ENCODE measurements around the gene EFCAB6. TPM values are rescaled to one million over a fixed set of nuclear protein-coding genes. Genes with fewer than 3 reads are reported as not detected.

The EFCAB6 gene
- total RNA-seq, 1 donor from 2014 or later = 1.8 TPM

DNA sequence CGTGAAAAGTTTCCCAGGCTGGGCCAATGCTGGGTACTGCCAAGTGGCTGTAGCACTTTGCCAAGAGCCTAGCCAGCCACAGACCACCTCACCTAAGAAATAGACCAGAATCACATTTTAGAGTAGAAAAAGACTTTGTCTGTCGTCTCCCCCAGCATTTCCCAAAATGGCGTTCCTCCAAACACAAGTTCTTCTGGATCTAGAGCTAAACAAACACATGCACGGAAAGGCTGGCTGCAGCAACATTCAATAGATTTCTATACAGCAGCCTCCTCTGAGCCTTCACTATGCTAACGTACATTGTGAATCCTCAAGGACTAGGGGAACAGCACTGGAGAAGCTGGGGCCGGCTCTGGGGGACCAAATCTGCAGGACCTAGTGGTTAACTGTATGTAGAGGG is 65.0 kb downstream of the EFCAB6 start:
- no peak overlapping the region for H3K27ac ChIP-seq (replicated peaks)
- H3K9me3 ChIP-seq (replicated peaks) = no peaks in the 10 kb centered on the region
- H3K27me3 ChIP-seq (ENCODE audit: low read depth) = peaks cover 9% of the 10 kb centered on the region
- H3K4me1 ChIP-seq = no peaks in the 10 kb centered on the region
- no peak for DNase-seq
- H3K36me3 ChIP-seq = no peaks in the 10 kb centered on the region
- intact Hi-C loops (cut with micrococcal nuclease) = no loop called here
- no peak overlapping the region for H3K4me3 ChIP-seq
- TF ChIP-seq, protein P1, sequence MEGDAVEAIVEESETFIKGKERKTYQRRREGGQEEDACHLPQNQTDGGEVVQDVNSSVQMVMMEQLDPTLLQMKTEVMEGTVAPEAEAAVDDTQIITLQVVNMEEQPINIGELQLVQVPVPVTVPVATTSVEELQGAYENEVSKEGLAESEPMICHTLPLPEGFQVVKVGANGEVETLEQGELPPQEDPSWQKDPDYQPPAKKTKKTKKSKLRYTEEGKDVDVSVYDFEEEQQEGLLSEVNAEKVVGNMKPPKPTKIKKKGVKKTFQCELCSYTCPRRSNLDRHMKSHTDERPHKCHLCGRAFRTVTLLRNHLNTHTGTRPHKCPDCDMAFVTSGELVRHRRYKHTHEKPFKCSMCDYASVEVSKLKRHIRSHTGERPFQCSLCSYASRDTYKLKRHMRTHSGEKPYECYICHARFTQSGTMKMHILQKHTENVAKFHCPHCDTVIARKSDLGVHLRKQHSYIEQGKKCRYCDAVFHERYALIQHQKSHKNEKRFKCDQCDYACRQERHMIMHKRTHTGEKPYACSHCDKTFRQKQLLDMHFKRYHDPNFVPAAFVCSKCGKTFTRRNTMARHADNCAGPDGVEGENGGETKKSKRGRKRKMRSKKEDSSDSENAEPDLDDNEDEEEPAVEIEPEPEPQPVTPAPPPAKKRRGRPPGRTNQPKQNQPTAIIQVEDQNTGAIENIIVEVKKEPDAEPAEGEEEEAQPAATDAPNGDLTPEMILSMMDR (IDR thresholded peaks at IDR 0.05; ENCODE audit: borderline replicate concordance) = no peak

DNA sequence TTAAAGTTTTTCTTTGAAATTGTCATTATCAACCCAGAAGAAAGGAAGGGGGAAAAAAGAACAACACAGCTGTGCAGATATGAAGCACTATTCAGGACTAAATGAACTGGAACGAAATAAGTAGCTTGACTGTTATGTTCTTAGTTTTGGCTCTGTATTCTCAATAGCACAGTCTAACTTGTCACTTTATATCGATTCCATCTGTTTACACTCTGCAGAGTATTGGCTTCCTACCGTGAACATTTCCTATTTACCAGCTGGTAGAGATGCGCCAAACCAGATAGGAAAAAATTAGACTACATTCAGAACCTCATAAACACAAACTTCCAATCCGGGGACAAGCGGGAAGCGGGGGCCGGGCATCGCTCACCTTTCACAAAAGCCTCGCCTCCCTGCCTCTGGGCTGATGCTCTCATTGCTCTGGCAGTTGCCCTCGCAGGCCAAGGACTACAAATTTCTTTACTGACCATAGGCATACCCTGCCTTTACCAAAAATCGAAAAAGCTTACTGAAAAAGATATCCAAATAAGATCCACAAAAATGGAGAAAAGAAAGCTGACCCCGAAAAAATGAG is 66.2 kb downstream of the EFCAB6 start:
- H3K36me3 ChIP-seq = no peaks in the 10 kb centered on the region
- H3K4me1 ChIP-seq = peaks cover 10% of the 10 kb centered on the region
- no peak overlapping the region for H3K27ac ChIP-seq (replicated peaks)
- DNase-seq = no peak
- peaks cover 14% of the 10 kb centered on the region for H3K27me3 ChIP-seq (ENCODE audit: low read depth)
- TF ChIP-seq, protein P1 (IDR thresholded peaks at IDR 0.05; ENCODE audit: borderline replicate concordance) = no peak
- H3K4me3 ChIP-seq = no peak overlapping the region
- intact Hi-C loops (cut with micrococcal nuclease) = no loop called here
- H3K9me3 ChIP-seq (replicated peaks) = no peaks in the 10 kb centered on the region

DNA sequence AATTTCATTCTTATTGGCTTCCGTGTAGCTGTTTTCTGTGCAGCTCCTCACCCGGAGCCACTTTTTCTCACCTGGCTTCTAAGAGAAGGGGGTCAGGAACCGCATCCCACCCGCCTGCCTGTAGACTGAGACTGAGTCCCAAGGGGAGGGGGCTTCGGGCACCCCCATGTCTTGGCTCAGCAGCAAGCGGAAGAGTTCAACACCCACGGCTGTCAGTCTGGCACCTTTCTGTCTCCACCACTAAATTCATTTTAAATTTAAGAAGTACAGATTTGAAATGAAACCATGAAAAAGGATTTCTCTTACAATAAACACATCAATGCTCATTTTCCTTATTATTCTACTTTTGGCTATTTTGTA is 66.7 kb downstream of the EFCAB6 start:
- no peak overlapping the region for H3K27ac ChIP-seq (replicated peaks)
- intact Hi-C loops (cut with micrococcal nuclease) = no loop called here

DNA sequence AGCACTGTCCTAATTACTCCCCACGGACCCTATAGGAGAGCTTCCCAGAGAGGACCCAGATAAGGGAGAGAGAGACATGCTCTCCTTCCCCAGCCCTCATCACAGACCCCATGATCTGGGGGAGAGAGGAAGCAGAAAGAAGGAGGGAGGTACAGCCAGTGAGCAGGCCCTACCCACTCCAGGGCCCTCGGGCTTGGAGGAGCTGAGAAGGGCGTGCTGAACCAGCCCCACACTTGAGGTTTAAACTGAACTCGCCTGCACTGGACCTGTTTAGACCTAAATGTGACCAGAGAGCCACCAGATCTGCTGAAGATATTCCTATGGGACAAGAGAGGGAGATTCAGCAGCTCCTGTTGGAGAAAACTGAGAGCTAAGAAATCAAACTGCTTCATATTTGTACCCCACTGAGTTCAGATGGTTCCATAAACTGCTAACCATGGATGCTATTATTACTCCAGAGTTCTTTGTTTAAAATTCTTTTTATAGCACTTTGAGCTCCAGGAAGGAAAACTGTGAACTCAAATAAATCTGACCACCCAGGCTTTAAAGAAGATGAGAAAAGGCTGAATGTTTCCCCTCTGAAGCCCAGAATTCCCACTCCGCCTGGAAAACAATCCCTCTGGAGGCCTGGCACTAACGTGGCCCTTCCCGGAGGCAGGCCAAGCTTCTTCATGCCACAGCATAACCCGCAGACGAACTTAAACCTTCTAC is 67.2 kb downstream of the EFCAB6 start:
- intact Hi-C loops (cut with micrococcal nuclease) = no loop called here
- Histone ChIP-seq H3K4me1 (peaks cover 18% of the 10 kb centered on the region), H3K36me3 (no peaks in the 10 kb centered on the region), H3K27ac (replicated peaks) (no peak overlapping the region), H3K4me3 (no peak overlapping the region), H3K27me3 (ENCODE audit: low read depth) (peaks cover 19% of the 10 kb centered on the region), H3K9me3 (replicated peaks) (no peaks in the 10 kb centered on the region)
- DNase-seq = no peak
- TF ChIP-seq, protein P1 (IDR thresholded peaks at IDR 0.05; ENCODE audit: borderline replicate concordance) = no peak

More for the DNA sequence above, 66.7 kb downstream of the EFCAB6 start:
- no peak for DNase-seq
- Histone ChIP-seq H3K9me3 (replicated peaks) (no peaks in the 10 kb centered on the region), H3K36me3 (no peaks in the 10 kb centered on the region), H3K4me3 (no peak overlapping the region), H3K4me1 (peaks cover 15% of the 10 kb centered on the region), H3K27me3 (ENCODE audit: low read depth) (peaks cover 14% of the 10 kb centered on the region)
- TF ChIP-seq, protein P1 (IDR thresholded peaks at IDR 0.05; ENCODE audit: borderline replicate concordance) = no peak

DNA sequence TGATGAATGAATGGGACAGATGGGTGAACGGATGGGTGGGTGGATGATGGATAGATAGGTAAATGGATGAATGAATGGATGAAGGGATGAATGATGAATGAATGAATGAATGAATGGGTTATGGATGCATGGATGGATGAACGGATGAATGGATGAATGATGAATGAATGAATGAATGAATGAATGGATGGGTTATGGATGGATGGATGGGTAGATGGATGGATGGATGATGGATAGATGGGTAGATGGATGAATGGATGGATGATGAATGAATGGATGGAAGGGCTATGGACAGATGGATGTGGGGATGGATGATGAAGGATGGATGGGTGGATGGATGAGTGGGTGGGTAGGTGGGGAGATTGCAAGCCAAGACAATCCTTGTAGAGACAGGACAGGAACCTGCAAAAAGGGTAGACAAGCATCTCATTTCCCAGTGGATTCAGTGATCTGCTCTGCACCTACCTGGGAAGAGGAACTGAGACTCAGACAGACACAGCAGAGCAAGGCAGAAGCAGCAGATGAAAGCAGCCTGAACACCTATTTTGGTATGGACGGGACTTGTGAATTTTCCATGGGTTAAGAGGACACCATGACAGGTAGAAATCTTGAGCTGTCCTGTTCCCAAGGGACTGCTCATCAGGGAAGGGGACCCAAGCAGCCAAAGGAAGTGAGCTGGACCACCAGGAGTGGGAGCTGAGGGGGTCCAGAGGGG is 68.0 kb downstream of the EFCAB6 start:
- intact Hi-C loops (cut with micrococcal nuclease) = no loop called here
- H3K4me3 ChIP-seq = no peak overlapping the region
- H3K36me3 ChIP-seq = no peaks in the 10 kb centered on the region
- no peaks in the 10 kb centered on the region for H3K9me3 ChIP-seq (replicated peaks)
- no peak overlapping the region for H3K27ac ChIP-seq (replicated peaks)
- no peak for DNase-seq
- TF ChIP-seq, protein P1 (IDR thresholded peaks at IDR 0.05; ENCODE audit: borderline replicate concordance) = no peak
- peaks cover 18% of the 10 kb centered on the region for H3K4me1 ChIP-seq
- H3K27me3 ChIP-seq (ENCODE audit: low read depth) = peaks cover 19% of the 10 kb centered on the region
